GM13977 (cell line): ENCODE data around the gene GBA2.
A peak's percentile ranks its signal among the peaks of the same experiment; 100 is the strongest.

Experiments used
- DNase-seq: peaks from one replicate; pipeline ENCODE4 v3.0.0; 2012; ENCODE audit warnings: low spot score
- CTCF ChIP-seq: IDR thresholded peaks from 2 replicates; pipeline ENCODE4 v1.5.1; 2012; ENCODE audit warnings: mild to moderate bottlenecking, control low read depth; ENCODE audit not compliant: insufficient read depth; ENCODE audit errors: extremely low read depth, missing control alignments
- in situ Hi-C: fragments of 300-500 bp; cut with MboI; formaldehyde crosslinking; loops from one replicate; pipeline ENCODE4 v1.12.0; 2022; ENCODE audit warnings: low sequenced_read_pairs, low pct_unique_long_range_greater_than_20kb, mixed read lengths, inconsistent platforms; ENCODE audit not compliant: unreplicated experiment

The GBA2 gene

DNA sequence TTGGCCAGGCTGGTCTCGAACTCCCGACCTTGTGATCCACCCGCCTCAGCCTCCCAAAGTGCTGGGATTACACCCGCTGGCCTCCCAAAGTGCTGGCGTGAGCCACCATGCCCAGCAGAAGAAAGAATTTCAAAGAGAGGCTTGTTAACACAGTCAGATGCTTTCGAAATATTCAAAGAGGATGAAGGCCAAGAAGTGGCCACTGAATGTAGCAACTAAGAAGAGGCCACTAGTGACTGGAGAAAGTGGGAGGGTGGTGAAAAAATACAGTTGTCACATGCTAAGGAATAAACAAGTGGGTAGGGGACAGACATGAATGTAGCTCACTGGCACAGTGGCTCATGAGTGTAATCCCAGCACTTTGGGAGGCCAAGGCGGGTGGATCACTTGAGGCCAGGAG lies 46.3 kb downstream of the GBA2 start:
- TF ChIP-seq CTCF, result no peak
- in situ Hi-C loops, result no loop called here
- no peak for DNase-seq

GRCh38 chr9:35700942-35701341 lies 48.1 kb downstream of the GBA2 start:
- no peak for TF ChIP-seq CTCF
- in situ Hi-C loops, result no loop called here

DNA sequence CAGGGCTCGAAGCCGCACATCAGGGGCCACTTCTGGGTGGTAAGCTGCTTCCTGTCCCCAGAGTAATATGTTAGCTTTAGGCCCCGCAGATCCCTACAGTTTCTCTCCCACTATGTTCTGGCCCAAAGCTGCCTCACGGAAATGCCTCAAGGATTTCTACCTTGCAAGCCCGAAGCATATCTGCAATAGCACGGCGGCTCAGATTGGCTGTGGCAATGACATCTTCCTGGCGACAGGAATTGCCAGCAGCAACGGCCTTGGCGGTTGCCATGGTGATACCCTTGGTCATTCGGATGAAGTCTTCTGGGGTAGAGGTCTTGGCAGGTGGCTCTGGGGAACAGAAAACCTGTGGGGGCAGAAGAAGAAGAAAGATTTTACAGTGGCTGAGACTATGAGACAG lies 49.0 kb downstream of the GBA2 start:
- no peak for DNase-seq
- in situ Hi-C loops, result no loop called here
- TF ChIP-seq CTCF, result no peak

More at GRCh38 chr9:35700942-35701341, 48.1 kb downstream of the GBA2 start:
- DNase-seq, result no peak

DNA sequence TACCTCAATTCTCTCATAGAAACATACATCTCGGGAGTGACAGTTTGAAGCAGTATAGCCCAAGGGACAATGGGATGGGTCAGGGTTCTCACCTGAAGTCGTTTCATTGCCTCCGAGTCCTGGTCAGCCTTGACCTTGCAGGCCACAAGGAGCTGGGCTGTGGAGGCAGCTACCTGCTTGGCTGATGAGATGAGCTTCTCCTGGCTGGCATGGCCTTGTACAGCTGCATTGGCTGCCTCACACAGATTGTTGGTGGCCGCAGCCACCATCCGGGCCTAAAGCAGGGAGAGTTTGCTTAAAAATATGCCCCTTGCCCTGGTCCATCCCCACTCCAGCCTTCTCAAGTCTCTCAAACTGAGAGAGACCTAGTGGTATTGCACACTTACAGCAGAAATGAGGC lies 50.8 kb downstream of the GBA2 start:
- no peak for TF ChIP-seq CTCF
- in situ Hi-C loops, result no loop called here

GRCh38 chr9:35697486-35697885 lies 51.5 kb downstream of the GBA2 start:
- in situ Hi-C loops, result no loop called here
- no peak for TF ChIP-seq CTCF
- DNase-seq, result no peak

More for the DNA sequence above, 50.8 kb downstream of the GBA2 start:
- no peak for DNase-seq

GRCh38 chr9:35696520-35697215 lies 52.4 kb downstream of the GBA2 start:
- peak; percentile 94 for TF ChIP-seq CTCF
- in situ Hi-C loops, result no loop called here
- DNase-seq, result peak; percentile 83

DNA sequence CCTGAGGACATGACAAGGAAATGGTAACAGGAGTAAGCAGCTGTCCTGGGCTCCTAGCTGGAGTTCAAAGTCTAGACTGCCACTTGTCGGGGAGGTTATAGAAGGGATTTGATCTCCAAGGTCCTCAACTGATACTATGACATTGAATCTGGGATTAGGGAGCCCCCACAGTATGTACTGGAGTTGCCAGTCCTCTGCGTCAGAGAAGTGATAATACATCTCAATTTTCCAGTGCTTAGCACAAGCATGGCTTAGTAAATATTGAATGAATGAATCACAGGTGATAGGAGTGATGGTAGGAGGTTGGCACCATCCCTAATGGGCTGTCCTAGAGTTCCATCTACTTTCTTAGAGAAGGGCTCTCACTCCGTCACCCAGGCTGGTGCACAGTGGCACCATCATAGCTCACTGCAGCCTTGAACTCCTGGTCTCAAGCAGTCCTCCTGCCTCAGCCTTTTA lies 53.1 kb downstream of the GBA2 start:
- TF ChIP-seq CTCF, result no peak
- in situ Hi-C loops, result no loop called here
- no peak for DNase-seq
